ENCODE results near the gene PLCH2. TPM values are rescaled to one million over a fixed set of nuclear protein-coding genes. Genes with fewer than 3 reads are reported as not detected.

The PLCH2 gene
- total RNA-seq, 2 experiments from 2014 or later: 1.4 to 2.2 TPM

- no TSS peak for BruUV-seq (replicated peaks)
- Histone ChIP-seq H3K36me3 (ENCODE audit: insufficient read depth, low read length) (peaks cover 57% of the 10 kb centered on the region), H2AFZ (ENCODE audit: low read length) (no peak overlapping the region), H3K27ac (ENCODE audit: low read depth, low read length, poor library complexity, severe bottlenecking) (no peak overlapping the region), H3K9me2 (ENCODE audit: insufficient read depth, low read length) (no peaks in the 10 kb centered on the region), H3K4me3 (ENCODE audit: low read depth, low read length, poor library complexity, severe bottlenecking) (no peak overlapping the region), H3K4me1 (ENCODE audit: insufficient read depth, low read length, poor library complexity, severe bottlenecking) (peaks cover 19% of the 10 kb centered on the region), H4K20me1 (ENCODE audit: insufficient read depth, low read length) (peaks cover 8% of the 10 kb centered on the region), H3K4me2 (ENCODE audit: low read length) (no peak overlapping the region), H3K9me3 (ENCODE audit: low read length) (no peaks in the 10 kb centered on the region), H3K79me2 (ENCODE audit: insufficient read depth, low read depth, low read length) (peaks cover 32% of the 10 kb centered on the region)
- no peak for DNase-seq (ENCODE audit: low spot score)
- CTCF ChIA-PET (ENCODE audit: unreplicated experiment): no interaction called here
- POLR2A ChIA-PET: no interaction called here
- intact Hi-C loops (cut with micrococcal nuclease; ENCODE audit: unreplicated experiment): no loop called here
- no peak for TF ChIP-seq EZH2phosphoT487 (IDR thresholded peaks at IDR 0.05; ENCODE audit: borderline replicate concordance, low read depth, low read length)
- no peak for TF ChIP-seq CTCF (conservative IDR thresholded peaks at IDR 0.05; ENCODE audit: low read length)
These were observed 44.1 kb downstream of the PLCH2 start for GRCh38 chr1:2520206-2520605.

GRCh38 chr1:2520806-2521205, 44.7 kb downstream of the PLCH2 start:
- POLR2A ChIA-PET: no interaction called here
- H4K20me1 ChIP-seq (ENCODE audit: insufficient read depth, low read length): peaks cover 13% of the 10 kb centered on the region

GRCh38 chr1:2522230-2522629, 46.1 kb downstream of the PLCH2 start:
- peaks cover 26% of the 10 kb centered on the region for H3K4me1 ChIP-seq (ENCODE audit: insufficient read depth, low read length, poor library complexity, severe bottlenecking)
- H3K36me3 ChIP-seq (ENCODE audit: insufficient read depth, low read length): peaks cover 43% of the 10 kb centered on the region
- POLR2A ChIA-PET: no interaction called here
- no peaks in the 10 kb centered on the region for H3K9me2 ChIP-seq (ENCODE audit: insufficient read depth, low read length)
- H3K4me3 ChIP-seq (ENCODE audit: low read depth, low read length, poor library complexity, severe bottlenecking): no peak overlapping the region
- TF ChIP-seq CTCF (conservative IDR thresholded peaks at IDR 0.05; ENCODE audit: low read length): no peak
- no peak for TF ChIP-seq EZH2phosphoT487 (IDR thresholded peaks at IDR 0.05; ENCODE audit: borderline replicate concordance, low read depth, low read length)
- CTCF ChIA-PET (ENCODE audit: unreplicated experiment): no interaction called here
- H3K4me2 ChIP-seq (ENCODE audit: low read length): no peak overlapping the region
- H3K9me3 ChIP-seq (ENCODE audit: low read length): no peaks in the 10 kb centered on the region
- no TSS peak for BruUV-seq (replicated peaks)
- H3K27ac ChIP-seq (ENCODE audit: low read depth, low read length, poor library complexity, severe bottlenecking): no peak overlapping the region
- H2AFZ ChIP-seq (ENCODE audit: low read length): no peak overlapping the region
- H4K20me1 ChIP-seq (ENCODE audit: insufficient read depth, low read length): peaks cover 13% of the 10 kb centered on the region
- intact Hi-C loops (cut with micrococcal nuclease; ENCODE audit: unreplicated experiment): no loop called here
- DNase-seq (ENCODE audit: low spot score): no peak
- peaks cover 40% of the 10 kb centered on the region for H3K79me2 ChIP-seq (ENCODE audit: insufficient read depth, low read depth, low read length)

More at GRCh38 chr1:2520806-2521205, 44.7 kb downstream of the PLCH2 start:
- H3K9me2 ChIP-seq (ENCODE audit: insufficient read depth, low read length): no peaks in the 10 kb centered on the region
- H3K27ac ChIP-seq (ENCODE audit: low read depth, low read length, poor library complexity, severe bottlenecking): no peak overlapping the region
- DNase-seq (ENCODE audit: low spot score): no peak
- no peaks in the 10 kb centered on the region for H3K9me3 ChIP-seq (ENCODE audit: low read length)
- no peak overlapping the region for H3K4me3 ChIP-seq (ENCODE audit: low read depth, low read length, poor library complexity, severe bottlenecking)
- BruUV-seq (replicated peaks): no TSS peak
- no peak overlapping the region for H3K4me2 ChIP-seq (ENCODE audit: low read length)
- peaks cover 20% of the 10 kb centered on the region for H3K4me1 ChIP-seq (ENCODE audit: insufficient read depth, low read length, poor library complexity, severe bottlenecking)
- CTCF ChIA-PET (ENCODE audit: unreplicated experiment): no interaction called here
- intact Hi-C loops (cut with micrococcal nuclease; ENCODE audit: unreplicated experiment): no loop called here
- peaks cover 38% of the 10 kb centered on the region for H3K79me2 ChIP-seq (ENCODE audit: insufficient read depth, low read depth, low read length)
- no peak overlapping the region for H2AFZ ChIP-seq (ENCODE audit: low read length)
- no peak for TF ChIP-seq CTCF (conservative IDR thresholded peaks at IDR 0.05; ENCODE audit: low read length)
- TF ChIP-seq EZH2phosphoT487 (IDR thresholded peaks at IDR 0.05; ENCODE audit: borderline replicate concordance, low read depth, low read length): no peak
- H3K36me3 ChIP-seq (ENCODE audit: insufficient read depth, low read length): peaks cover 54% of the 10 kb centered on the region
